EL (cell line): ENCODE results near the gene MARCHF6.

ENCODE experiments used
- DNase-seq: peaks from one replicate; pipeline ENCODE4 v3.0.0-alpha.2; 2016

MARCHF6 gene

GRCh38 chr5:10377081-10377480 lies 23.6 kb downstream of the MARCHF6 start:
- DNase-seq = no peak

- DNase-seq = no peak
Observed at GRCh38 chr5:10381803-10382202, 28.3 kb downstream of the MARCHF6 start.

GRCh38 chr5:10384483-10384882 lies 31.0 kb downstream of the MARCHF6 start:
- DNase-seq = no peak

- peak; percentile 85 for DNase-seq
Observed at GRCh38 chr5:10387690-10388089, 34.2 kb downstream of the MARCHF6 start.

- DNase-seq = no peak
Observed at GRCh38 chr5:10391130-10391529, 37.6 kb downstream of the MARCHF6 start.

GRCh38 chr5:10392567-10393328 lies 39.3 kb downstream of the MARCHF6 start:
- peak; percentile 79 for DNase-seq

- DNase-seq = peak; percentile 52
Observed at GRCh38 chr5:10393491-10393890, 40.0 kb downstream of the MARCHF6 start.

GRCh38 chr5:10396552-10396951 lies 43.1 kb downstream of the MARCHF6 start:
- DNase-seq = no peak

- no peak for DNase-seq
Observed at GRCh38 chr5:10399839-10400238, 46.3 kb downstream of the MARCHF6 start.

- DNase-seq = no peak
Observed at GRCh38 chr5:10400411-10400810, 46.9 kb downstream of the MARCHF6 start.

- DNase-seq = no peak
Observed at GRCh38 chr5:10400831-10401230, 47.3 kb downstream of the MARCHF6 start.

GRCh38 chr5:10401498-10401897 lies 48.0 kb downstream of the MARCHF6 start:
- no peak for DNase-seq
